Effector memory CD4-positive, alpha-beta T cell (primary cell): ENCODE data around the gene KRT73.
A peak's percentile ranks its signal among the peaks of the same experiment; 100 is the strongest.

Source experiments
- DNase-seq, 3 donors: peaks; one replicate each; pipeline ENCODE4 v3.0.0-alpha.2; 2020
- H3K27ac ChIP-seq: 2 replicates; pipeline ENCODE4 v1.7.0; 2013; ENCODE audit warnings: mild to moderate bottlenecking, low read length, moderate library complexity; ENCODE audit not compliant: insufficient read depth, poor library complexity, severe bottlenecking
- H3K27me3 ChIP-seq: replicated peaks from 2 replicates; pipeline ENCODE4 v1.7.0; 2013; ENCODE audit warnings: mild to moderate bottlenecking, low read length; ENCODE audit not compliant: insufficient read depth, control insufficient read depth, poor library complexity, severe bottlenecking
- H3K36me3 ChIP-seq: 2 replicates; pipeline ENCODE4 v1.7.0; 2013; ENCODE audit warnings: mild to moderate bottlenecking, low read length, moderate library complexity; ENCODE audit not compliant: control insufficient read depth, insufficient read depth
- H3K4me1 ChIP-seq: 2 replicates; pipeline ENCODE4 v1.7.0; 2013; ENCODE audit warnings: low read length, mild to moderate bottlenecking; ENCODE audit not compliant: control insufficient read depth, insufficient read depth, poor library complexity, severe bottlenecking
- H3K4me3 ChIP-seq: 2 replicates; pipeline ENCODE4 v1.7.0; 2013; ENCODE audit warnings: low read length, low read depth, mild to moderate bottlenecking; ENCODE audit not compliant: insufficient read depth, poor library complexity, severe bottlenecking
- H3K9me3 ChIP-seq: 2 replicates; pipeline ENCODE4 v1.7.0; 2013; ENCODE audit warnings: mild to moderate bottlenecking, low read length, moderate library complexity; ENCODE audit not compliant: control insufficient read depth

KRT73 gene

DNA sequence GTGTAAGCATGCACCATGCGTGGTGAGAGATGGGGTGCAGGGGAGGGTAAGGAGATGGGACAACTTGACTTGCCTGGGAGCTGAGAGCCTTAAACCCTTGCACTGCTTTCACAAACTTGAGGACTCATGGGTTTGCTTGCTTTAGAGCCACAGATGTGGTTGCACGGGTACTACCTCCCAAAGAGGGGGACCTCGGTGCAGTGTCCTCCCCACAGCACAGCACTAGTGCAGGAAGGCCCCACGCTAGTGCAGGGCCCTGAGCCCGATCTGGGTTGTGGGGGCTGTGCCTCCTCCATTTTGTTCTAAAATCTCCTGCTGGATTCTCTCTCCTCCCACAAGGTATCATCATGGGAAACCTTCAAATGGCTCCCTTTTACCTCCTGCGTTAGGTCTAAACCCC lies 28.3 kb downstream of the KRT73 start:
- no peak overlapping the region for H3K27ac ChIP-seq
- H3K27me3 ChIP-seq = no peaks in the 10 kb centered on the region
- H3K4me1 ChIP-seq = peaks cover 13% of the 10 kb centered on the region
- DNase-seq = no peak
- H3K9me3 ChIP-seq = no peaks in the 10 kb centered on the region
- H3K4me3 ChIP-seq = no peak overlapping the region
- H3K36me3 ChIP-seq = no peaks in the 10 kb centered on the region

DNA sequence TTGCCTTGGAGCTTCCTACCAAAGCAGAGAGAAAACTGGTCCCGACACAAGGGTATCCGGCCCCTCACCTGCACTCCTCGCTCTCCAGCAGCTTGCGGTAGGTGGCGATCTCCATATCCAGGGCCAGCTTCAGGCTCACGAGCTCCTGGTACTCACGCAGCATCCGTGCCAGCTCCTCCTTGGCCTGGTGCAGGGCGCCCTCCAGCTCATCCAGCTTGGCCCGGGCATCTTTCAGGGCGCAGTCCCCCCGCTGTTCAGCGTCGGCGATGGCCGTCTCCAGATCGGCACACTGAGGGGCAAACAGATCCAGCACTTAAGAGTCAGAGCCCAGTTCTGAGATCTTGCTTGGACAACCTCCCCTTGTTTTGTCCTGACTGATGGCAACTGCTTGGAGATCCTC lies 30.8 kb downstream of the KRT73 start:
- Histone ChIP-seq H3K4me3 (no peak overlapping the region), H3K27ac (no peak overlapping the region), H3K9me3 (no peaks in the 10 kb centered on the region), H3K36me3 (no peaks in the 10 kb centered on the region), H3K4me1 (peaks cover 13% of the 10 kb centered on the region), H3K27me3 (no peaks in the 10 kb centered on the region)
- DNase-seq = no peak

- Histone ChIP-seq H3K27me3 (no peaks in the 10 kb centered on the region), H3K36me3 (no peaks in the 10 kb centered on the region), H3K9me3 (no peaks in the 10 kb centered on the region), H3K27ac (no peak overlapping the region), H3K4me1 (peaks cover 13% of the 10 kb centered on the region), H3K4me3 (no peak overlapping the region)
- DNase-seq = peak; percentile 17 to 43 (median 24)
Observed at GRCh38 chr12:52585946-52586345, 32.4 kb downstream of the KRT73 start.

GRCh38 chr12:52585066-52585465 lies 33.3 kb downstream of the KRT73 start:
- H3K27me3 ChIP-seq = no peaks in the 10 kb centered on the region
- H3K9me3 ChIP-seq = no peaks in the 10 kb centered on the region
- H3K4me1 ChIP-seq = peaks cover 13% of the 10 kb centered on the region
- no peak for DNase-seq
- no peaks in the 10 kb centered on the region for H3K36me3 ChIP-seq
- H3K27ac ChIP-seq = no peak overlapping the region
- no peak overlapping the region for H3K4me3 ChIP-seq

- H3K4me3 ChIP-seq = no peak overlapping the region
- H3K4me1 ChIP-seq = peaks cover 13% of the 10 kb centered on the region
- no peaks in the 10 kb centered on the region for H3K36me3 ChIP-seq
- no peak overlapping the region for H3K27ac ChIP-seq
- no peaks in the 10 kb centered on the region for H3K9me3 ChIP-seq
- no peak for DNase-seq
- no peaks in the 10 kb centered on the region for H3K27me3 ChIP-seq
Observed at GRCh38 chr12:52584156-52584682, 34.1 kb downstream of the KRT73 start.

DNA sequence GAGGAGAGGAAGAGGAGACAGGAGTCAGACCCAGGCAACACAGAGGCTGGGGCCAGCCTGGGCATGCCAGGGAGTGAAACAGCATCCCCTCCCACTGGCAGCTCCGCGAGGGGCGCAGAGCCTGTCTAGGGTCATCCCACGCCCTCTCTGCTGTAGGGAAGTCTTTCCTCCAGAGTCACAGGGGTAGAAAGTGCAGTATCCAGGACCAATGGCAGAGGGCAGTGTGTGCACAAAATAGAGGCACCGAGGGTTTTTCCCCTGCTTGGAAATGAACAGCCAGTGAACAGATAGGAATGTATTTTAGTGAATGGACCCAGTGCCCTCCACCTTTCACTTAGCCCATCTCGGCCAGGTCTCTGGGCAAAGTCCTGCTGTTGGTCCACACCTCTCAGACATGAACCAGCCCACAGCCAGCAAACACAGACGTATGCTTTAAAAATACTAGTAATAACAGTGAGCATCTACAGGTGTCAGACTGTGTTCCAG lies 35.3 kb downstream of the KRT73 start:
- Histone ChIP-seq H3K27ac (no peak overlapping the region), H3K27me3 (no peaks in the 10 kb centered on the region)

GRCh38 chr12:52582486-52582885 lies 35.9 kb downstream of the KRT73 start:
- H3K9me3 ChIP-seq = no peaks in the 10 kb centered on the region
- H3K4me1 ChIP-seq = peaks cover 13% of the 10 kb centered on the region
- no peaks in the 10 kb centered on the region for H3K36me3 ChIP-seq
- H3K4me3 ChIP-seq = no peak overlapping the region
- H3K27ac ChIP-seq = no peak overlapping the region
- no peak for DNase-seq
- H3K27me3 ChIP-seq = no peaks in the 10 kb centered on the region

More for the DNA sequence above, 35.3 kb downstream of the KRT73 start:
- Histone ChIP-seq H3K4me3 (no peak overlapping the region), H3K9me3 (no peaks in the 10 kb centered on the region), H3K4me1 (peaks cover 13% of the 10 kb centered on the region), H3K36me3 (no peaks in the 10 kb centered on the region)
- peak; percentile 18 to 31 (median 28) for DNase-seq

DNA sequence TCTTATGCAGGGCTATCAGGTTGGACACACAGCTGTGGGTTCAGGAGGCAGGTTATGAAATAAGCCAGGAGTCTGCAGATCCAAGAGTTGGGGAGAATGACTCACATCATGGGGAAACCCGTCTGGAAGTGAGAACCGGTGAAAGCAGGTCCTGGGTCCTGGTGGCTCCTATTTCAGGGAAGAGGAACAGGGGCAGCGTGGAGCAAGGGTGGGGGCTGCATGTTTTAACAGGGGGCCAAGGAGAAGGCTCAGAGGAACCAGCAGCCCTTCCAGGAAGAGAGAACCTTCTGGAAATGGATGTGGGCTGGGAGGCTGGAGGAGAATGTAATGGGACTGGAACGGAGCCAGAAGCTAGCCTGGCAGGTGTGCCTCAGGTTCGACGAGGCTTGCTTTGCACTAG lies 36.9 kb downstream of the KRT73 start:
- Histone ChIP-seq H3K9me3 (no peaks in the 10 kb centered on the region), H3K27ac (no peak overlapping the region), H3K4me1 (peaks cover 9% of the 10 kb centered on the region), H3K27me3 (no peaks in the 10 kb centered on the region), H3K36me3 (no peaks in the 10 kb centered on the region), H3K4me3 (no peak overlapping the region)
- no peak for DNase-seq

- no peak overlapping the region for H3K27ac ChIP-seq
Observed at GRCh38 chr12:52581066-52581465, 37.3 kb downstream of the KRT73 start.

GRCh38 chr12:52580496-52580895 lies 37.9 kb downstream of the KRT73 start:
- no peaks in the 10 kb centered on the region for H3K9me3 ChIP-seq
- no peak for DNase-seq
- H3K4me1 ChIP-seq = peaks cover under 1% of the 10 kb centered on the region

More at GRCh38 chr12:52581066-52581465, 37.3 kb downstream of the KRT73 start:
- DNase-seq = no peak
- H3K36me3 ChIP-seq = no peaks in the 10 kb centered on the region
- no peak overlapping the region for H3K4me3 ChIP-seq
- H3K9me3 ChIP-seq = no peaks in the 10 kb centered on the region
- H3K4me1 ChIP-seq = peaks cover 5% of the 10 kb centered on the region
- no peaks in the 10 kb centered on the region for H3K27me3 ChIP-seq

More at GRCh38 chr12:52580496-52580895, 37.9 kb downstream of the KRT73 start:
- Histone ChIP-seq H3K27me3 (no peaks in the 10 kb centered on the region), H3K27ac (no peak overlapping the region), H3K36me3 (no peaks in the 10 kb centered on the region), H3K4me3 (no peak overlapping the region)
